ENCODE results near the gene TGM5. TPM values are rescaled to one million over a fixed set of nuclear protein-coding genes. Genes with fewer than 3 reads are reported as not detected.

TGM5 gene, protein sequence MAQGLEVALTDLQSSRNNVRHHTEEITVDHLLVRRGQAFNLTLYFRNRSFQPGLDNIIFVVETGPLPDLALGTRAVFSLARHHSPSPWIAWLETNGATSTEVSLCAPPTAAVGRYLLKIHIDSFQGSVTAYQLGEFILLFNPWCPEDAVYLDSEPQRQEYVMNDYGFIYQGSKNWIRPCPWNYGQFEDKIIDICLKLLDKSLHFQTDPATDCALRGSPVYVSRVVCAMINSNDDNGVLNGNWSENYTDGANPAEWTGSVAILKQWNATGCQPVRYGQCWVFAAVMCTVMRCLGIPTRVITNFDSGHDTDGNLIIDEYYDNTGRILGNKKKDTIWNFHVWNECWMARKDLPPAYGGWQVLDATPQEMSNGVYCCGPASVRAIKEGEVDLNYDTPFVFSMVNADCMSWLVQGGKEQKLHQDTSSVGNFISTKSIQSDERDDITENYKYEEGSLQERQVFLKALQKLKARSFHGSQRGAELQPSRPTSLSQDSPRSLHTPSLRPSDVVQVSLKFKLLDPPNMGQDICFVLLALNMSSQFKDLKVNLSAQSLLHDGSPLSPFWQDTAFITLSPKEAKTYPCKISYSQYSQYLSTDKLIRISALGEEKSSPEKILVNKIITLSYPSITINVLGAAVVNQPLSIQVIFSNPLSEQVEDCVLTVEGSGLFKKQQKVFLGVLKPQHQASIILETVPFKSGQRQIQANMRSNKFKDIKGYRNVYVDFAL
- total RNA-seq (2014; rRNA removed; shearing (Covaris generic)) (not detected in 2 replicates), polyA plus RNA-seq (2016; fragmentation: Nextera tagmentation; extraction: Ambion mirVana) (not detected in 2 replicates)

DNA sequence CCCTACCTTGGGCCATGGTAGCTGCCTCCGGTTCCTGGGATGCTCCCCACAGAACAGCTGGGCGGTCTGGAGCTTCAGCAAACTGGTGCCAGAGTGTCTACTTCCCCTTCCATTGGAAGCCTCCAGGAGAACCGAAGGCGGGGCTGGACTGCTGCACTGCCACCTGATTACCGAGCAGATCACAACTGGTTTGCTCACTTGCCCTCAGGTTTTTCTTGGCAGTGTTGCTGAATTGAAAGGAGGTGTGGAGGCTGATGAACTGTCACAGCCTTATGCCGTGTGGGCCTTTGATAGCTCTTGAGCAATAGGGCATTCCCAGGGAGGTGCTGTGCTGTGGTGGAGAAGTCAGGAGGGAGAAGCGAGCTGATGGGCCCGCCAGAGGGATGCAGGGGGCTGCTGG is at the start of gene TGM5:
Gene TGM5 (minus strand): TSS at position 95 of the 400 bp plus-strand sequence. CDS start 79 bp downstream, at position 16.
- H2AFZ ChIP-seq, result no peak within 1 kb of the TSS
- 53 to 63% methylated on average over 8 of the region's 8 CpGs for WGBS, 2 experiments (ENCODE audit: low coverage in 1 of 2, low lambda C conversion rate in 2 of 2, missing lambda C conversion rate in 2 of 2)
- no peaks in the 10 kb centered on the region for H3K4me1 ChIP-seq (ENCODE audit: insufficient read depth)
- no peak within 1 kb of the TSS for H3K9ac ChIP-seq
- H3K4me2 ChIP-seq (ENCODE audit: unreplicated experiment), result no peak within 1 kb of the TSS
- H3K36me3 ChIP-seq (ENCODE audit: low read depth), result no peaks in the 10 kb centered on the region
- H4K20me1 ChIP-seq (ENCODE audit: insufficient read depth), result no peaks in the 10 kb centered on the region
- peaks cover under 1% of the 10 kb centered on the region for H3K9me3 ChIP-seq (ENCODE audit: low read depth)
- H3K9me2 ChIP-seq (ENCODE audit: insufficient read depth), result no peaks in the 10 kb centered on the region
- no peak for DNase-seq
- in situ Hi-C loops (cut with MboI), result no loop called here
- TF ChIP-seq EZH2 (IDR thresholded peaks at IDR 0.05; ENCODE audit: insufficient read depth, poor library complexity, severe bottlenecking) (no peak), EZH2phosphoT487 (IDR thresholded peaks at IDR 0.05; ENCODE audit: insufficient read depth, low read depth) (no peak)
- no peak within 1 kb of the TSS for H3K27ac ChIP-seq
- H3K27me3 ChIP-seq (replicated peaks; ENCODE audit: insufficient read depth), result peaks cover 57% of the 10 kb centered on the region
- H3F3A ChIP-seq (ENCODE audit: insufficient read depth), result no peaks in the 10 kb centered on the region
- no peak within 1 kb of the TSS for H3K4me3 ChIP-seq
- no peaks in the 10 kb centered on the region for H3K79me2 ChIP-seq (ENCODE audit: insufficient read depth)

DNA sequence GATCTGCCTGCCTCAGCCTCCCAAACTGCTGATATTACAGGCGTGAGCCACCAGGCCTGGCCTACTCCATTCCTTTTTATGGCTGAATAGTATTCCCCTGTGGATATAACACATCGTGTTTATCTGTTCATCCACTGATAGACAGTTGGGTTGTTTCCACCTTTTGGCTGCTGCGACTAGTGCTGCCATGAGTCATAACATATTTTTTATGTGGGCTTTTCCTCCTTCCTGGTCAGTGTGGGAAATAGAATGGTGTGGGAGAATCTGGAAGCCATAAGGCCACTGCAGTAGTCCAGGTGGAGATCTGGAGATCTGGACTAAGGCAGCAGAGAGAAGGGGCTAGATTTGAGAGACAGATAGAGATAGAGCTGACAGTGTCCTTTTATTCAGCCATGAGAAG is 47.4 kb upstream of the TGM5 start:
- Histone ChIP-seq H3K9ac (no peak overlapping the region), H4K20me1 (ENCODE audit: insufficient read depth) (no peaks in the 10 kb centered on the region), H3K36me3 (ENCODE audit: low read depth) (no peaks in the 10 kb centered on the region), H3K27ac (no peak overlapping the region), H3K79me2 (ENCODE audit: insufficient read depth) (no peaks in the 10 kb centered on the region), H3K4me3 (no peak overlapping the region), H3K4me2 (ENCODE audit: unreplicated experiment) (no peak overlapping the region), H3F3A (ENCODE audit: insufficient read depth) (no peaks in the 10 kb centered on the region), H3K27me3 (replicated peaks; ENCODE audit: insufficient read depth) (peaks cover 17% of the 10 kb centered on the region), H3K9me2 (ENCODE audit: insufficient read depth) (no peaks in the 10 kb centered on the region), H3K9me3 (ENCODE audit: low read depth) (no peaks in the 10 kb centered on the region), H3K4me1 (ENCODE audit: insufficient read depth) (no peaks in the 10 kb centered on the region), H2AFZ (no peak overlapping the region)
- DNase-seq, result no peak
- in situ Hi-C loops (cut with MboI), result no loop called here
- WGBS, 2 experiments (ENCODE audit: low coverage in 1 of 2, low lambda C conversion rate in 2 of 2, missing lambda C conversion rate in 2 of 2), result 63 to 67% methylated on average over 3 of the region's 3 CpGs
- no peak for TF ChIP-seq EZH2phosphoT487 (IDR thresholded peaks at IDR 0.05; ENCODE audit: insufficient read depth, low read depth)
- no peak for TF ChIP-seq EZH2 (IDR thresholded peaks at IDR 0.05; ENCODE audit: insufficient read depth, poor library complexity, severe bottlenecking)

DNA sequence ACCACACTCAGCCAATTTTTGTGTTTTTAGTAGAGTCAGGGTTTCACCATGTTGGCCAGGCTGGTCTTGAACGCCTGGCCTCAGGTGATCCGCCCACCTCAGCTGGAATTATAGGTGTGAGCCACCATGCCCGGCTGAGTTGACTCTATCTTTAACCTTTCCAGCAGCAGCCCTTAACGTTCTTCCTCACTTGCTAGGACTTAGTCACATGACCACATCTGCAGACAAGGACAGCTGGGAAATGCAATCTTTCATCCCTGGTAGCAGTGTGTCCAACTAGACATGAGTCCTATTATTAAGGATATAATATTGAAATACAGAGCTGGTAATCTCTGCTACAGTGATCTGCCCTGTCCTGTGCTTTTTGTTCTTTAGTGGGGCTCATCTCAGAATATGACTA is 45.6 kb upstream of the TGM5 start:
- H3K4me2 ChIP-seq (ENCODE audit: unreplicated experiment), result no peak overlapping the region
- no peaks in the 10 kb centered on the region for H3K9me2 ChIP-seq (ENCODE audit: insufficient read depth)
- no peaks in the 10 kb centered on the region for H3K9me3 ChIP-seq (ENCODE audit: low read depth)
- TF ChIP-seq EZH2 (IDR thresholded peaks at IDR 0.05; ENCODE audit: insufficient read depth, poor library complexity, severe bottlenecking), result no peak
- no peak for TF ChIP-seq EZH2phosphoT487 (IDR thresholded peaks at IDR 0.05; ENCODE audit: insufficient read depth, low read depth)
- H4K20me1 ChIP-seq (ENCODE audit: insufficient read depth), result no peaks in the 10 kb centered on the region
- H3K4me1 ChIP-seq (ENCODE audit: insufficient read depth), result no peaks in the 10 kb centered on the region
- no peak overlapping the region for H3K4me3 ChIP-seq
- DNase-seq, result no peak
- H3K9ac ChIP-seq, result no peak overlapping the region
- H3F3A ChIP-seq (ENCODE audit: insufficient read depth), result no peaks in the 10 kb centered on the region
- H3K36me3 ChIP-seq (ENCODE audit: low read depth), result no peaks in the 10 kb centered on the region
- H2AFZ ChIP-seq, result no peak overlapping the region
- no peaks in the 10 kb centered on the region for H3K79me2 ChIP-seq (ENCODE audit: insufficient read depth)
- H3K27ac ChIP-seq, result no peak overlapping the region
- in situ Hi-C loops (cut with MboI), result no loop called here
- H3K27me3 ChIP-seq (replicated peaks; ENCODE audit: insufficient read depth), result peaks cover 28% of the 10 kb centered on the region
- 58 to 64% methylated on average over 4 of the region's 4 CpGs for WGBS, 2 experiments (ENCODE audit: low coverage in 1 of 2, low lambda C conversion rate in 2 of 2, missing lambda C conversion rate in 2 of 2)

DNA sequence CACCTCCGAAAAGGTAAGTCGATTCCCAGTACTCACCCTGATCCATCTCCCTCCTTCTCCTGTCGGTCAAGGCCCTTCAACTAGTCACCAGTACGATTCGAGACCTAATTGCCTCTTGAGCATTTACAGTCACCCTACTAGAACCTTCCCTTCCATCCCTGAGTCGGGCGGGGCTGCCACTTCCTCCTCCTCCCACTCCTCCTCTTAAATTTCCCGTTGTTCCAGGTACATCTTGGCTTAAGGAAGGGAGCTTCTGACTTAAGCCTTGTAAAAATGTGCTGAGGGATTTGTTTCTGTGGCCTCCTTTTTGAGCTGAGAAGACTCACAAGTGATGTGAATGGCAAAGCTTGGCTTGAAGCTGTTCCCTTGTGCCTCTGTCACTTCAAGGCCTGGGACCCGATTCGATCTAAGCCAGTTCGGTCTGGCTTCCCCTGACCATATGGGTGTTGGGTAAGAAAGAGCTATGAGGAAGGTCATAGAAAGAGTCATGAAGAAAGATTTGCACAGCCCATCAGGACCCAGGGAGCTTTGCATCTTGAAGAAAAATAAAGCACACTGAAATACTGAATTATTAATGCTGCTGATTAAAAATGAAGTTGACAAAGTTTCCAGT is 35.6 kb upstream of the TGM5 start, which contains the start of gene TGM7:
Gene TGM7 (minus strand): TSS at position 51 of the 613 bp plus-strand sequence.
- Histone ChIP-seq H3K27ac (no peak within 1 kb of the TSS), H3K4me2 (ENCODE audit: unreplicated experiment) (no peak within 1 kb of the TSS), H3K27me3 (replicated peaks; ENCODE audit: insufficient read depth) (peaks cover 38% of the 10 kb centered on the region), H3K4me1 (ENCODE audit: insufficient read depth) (0 out of 2 replicates have a peak, but pooled peaks cover 3% of the 10 kb centered on the region), H2AFZ (no peak within 1 kb of the TSS), H3K36me3 (ENCODE audit: low read depth) (no peaks in the 10 kb centered on the region), H3K9me2 (ENCODE audit: insufficient read depth) (no peaks in the 10 kb centered on the region), H3K4me3 (no peak within 1 kb of the TSS), H3K79me2 (ENCODE audit: insufficient read depth) (no peaks in the 10 kb centered on the region), H3K9ac (no peak within 1 kb of the TSS), H3K9me3 (ENCODE audit: low read depth) (no peaks in the 10 kb centered on the region), H3F3A (ENCODE audit: insufficient read depth) (no peaks in the 10 kb centered on the region), H4K20me1 (ENCODE audit: insufficient read depth) (no peaks in the 10 kb centered on the region)
- WGBS, 2 experiments (ENCODE audit: low coverage in 1 of 2, low lambda C conversion rate in 2 of 2, missing lambda C conversion rate in 2 of 2), result 71 to 81% methylated on average over 11 of the region's 11 CpGs
- TF ChIP-seq EZH2 (IDR thresholded peaks at IDR 0.05; ENCODE audit: insufficient read depth, poor library complexity, severe bottlenecking) (no peak), EZH2phosphoT487 (IDR thresholded peaks at IDR 0.05; ENCODE audit: insufficient read depth, low read depth) (no peak)
- in situ Hi-C loops (cut with MboI), result no loop called here
- DNase-seq, result no peak
